Upper lobe of left lung (tissue), 6 donors: ENCODE results near the gene PTPRO. TPM values are rescaled to one million over a fixed set of nuclear protein-coding genes. Genes with fewer than 3 reads are reported as not detected.

Experiments
- ATAC-seq, 2 donors: fragments of 200-7000 bp; cut with Tn5 transposase; one replicate each; pipeline ENCODE4 v1.9.1; 2022; ENCODE audit warnings: mild to moderate bottlenecking in 2 of 2, moderate library complexity in 2 of 2; ENCODE audit not compliant: low FRiP score in 2 of 2
- DNase-seq, 2 donors: peaks; one replicate each; pipeline ENCODE4 v3.0.0-alpha.2; 2019 to 2020
- H3K27ac ChIP-seq, 4 donors: fragments of 200-600 bp; sonication (generic); one replicate each; pipeline ENCODE4 v1.5.1; 2016 to 2019
- H3K27me3 ChIP-seq, 4 donors: fragments of 200-600 bp; sonication (generic); one replicate each; pipeline ENCODE4 v1.5.1; 2017 to 2019
- H3K36me3 ChIP-seq, 4 donors: fragments of 200-600 bp; sonication (generic); one replicate each; pipeline ENCODE4 v1.5.1; 2016 to 2019
- H3K4me1 ChIP-seq, 4 donors: fragments of 200-600 bp; sonication (generic); one replicate each; pipeline ENCODE4 v1.5.1; 2018 to 2019
- H3K4me3 ChIP-seq, 4 donors: fragments of 200-600 bp; sonication (generic); one replicate each; pipeline ENCODE4 v1.5.1; 2017 to 2019; ENCODE audit warnings: mild to moderate bottlenecking in 2 of 4, moderate library complexity in 1 of 4
- H3K9me3 ChIP-seq, 4 donors: fragments of 200-600 bp; sonication (generic); one replicate each; pipeline ENCODE4 v1.5.1; 2018 to 2019
- CTCF ChIP-seq, 6 experiments: fragments of 450-650 bp in 4 of 6; fragments of 200-600 bp in 2 of 6; sonication (generic) in 2 of 6; IDR thresholded peaks; one replicate each; pipeline ENCODE4 v1.5.1; 2016 to 2019; ENCODE audit warnings: antibody characterized with exemption in 6 of 6
- EP300 ChIP-seq, 4 donors: sonication (generic); formaldehyde crosslinking; IDR thresholded peaks; one replicate each; pipeline ENCODE4 v1.5.1; 2017; ENCODE audit warnings: antibody characterized with exemption in 4 of 4, control low read depth in 2 of 4
- POLR2A ChIP-seq, 4 donors: fragments of 450-650 bp; IDR thresholded peaks; one replicate each; pipeline ENCODE4 v1.5.1; 2016 to 2017; ENCODE audit warnings: antibody characterized with exemption in 4 of 4, mild to moderate bottlenecking in 2 of 4
- POLR2AphosphoS5 ChIP-seq, 2 donors: sonication (generic); formaldehyde crosslinking; IDR thresholded peaks; one replicate each; pipeline ENCODE4 v1.5.1; 2017; ENCODE audit warnings: antibody characterized with exemption in 2 of 2
- WGBS, 2 donors: methylation state at CpG; one replicate each; pipeline ENCODE4 v1.1.5; 2017 to 2018; 5-methylcytosine and 5-hydroxymethylcytosine counted together
- total RNA-seq, 6 donors: library from RNA; depleted of rRNA in 4 of 6; stranded (reverse); fragments of >200 nt in 4 of 6; gene quantifications; one replicate each; pipeline versions ENCODE4 v1.1.0 to v1.2.1, GENCODE V29; 2016 to 2021
- donor health status: DM: no; HTN: no; CAD: no; lungs with moderate emphysema.
- donor health status: DM: no; HTN: yes; CAD: no; lungs with severe emphysema.

PTPRO gene
- total RNA-seq, 6 donors from 2014 or later: 3.6 to 19.0 (median 8.4) TPM

- Histone ChIP-seq H3K27me3 (no peaks in the 10 kb centered on the region), H3K36me3 (no peaks in the 10 kb centered on the region), H3K4me3 (no peak overlapping the region), H3K4me1 (no peaks in the 10 kb centered on the region), H3K9me3 (no peaks in the 10 kb centered on the region), H3K27ac (no peak overlapping the region)
- ATAC-seq (peak in 1 of 2 donors; percentile 77), DNase-seq (no peak)
- TF ChIP-seq POLR2AphosphoS5 (IDR thresholded peaks at IDR 0.05) (no peak), POLR2A (IDR thresholded peaks at IDR 0.05) (no peak), CTCF (IDR thresholded peaks at IDR 0.05) (no peak), EP300 (IDR thresholded peaks at IDR 0.05) (no peak)
- WGBS, 2 donors: 55 to 60% methylated on average over 9 of the region's 9 CpGs
Measured at GRCh38 chr12:15336768-15337553, 14.7 kb downstream of the PTPRO start.

GRCh38 chr12:15341371-15341770 lies 19.1 kb downstream of the PTPRO start:
- Histone ChIP-seq H3K4me1 (no peaks in the 10 kb centered on the region), H3K36me3 (no peaks in the 10 kb centered on the region), H3K9me3 (no peaks in the 10 kb centered on the region), H3K27me3 (no peaks in the 10 kb centered on the region), H3K27ac (no peak overlapping the region), H3K4me3 (no peak overlapping the region)
- DNase-seq: no peak
- TF ChIP-seq POLR2AphosphoS5 (IDR thresholded peaks at IDR 0.05): no peak
- TF ChIP-seq EP300 (IDR thresholded peaks at IDR 0.05): no peak
- no peak for TF ChIP-seq CTCF (IDR thresholded peaks at IDR 0.05)
- no peak for TF ChIP-seq POLR2A (IDR thresholded peaks at IDR 0.05)
- ATAC-seq: no peak

GRCh38 chr12:15344561-15344960 lies 22.3 kb downstream of the PTPRO start:
- H3K4me1 ChIP-seq: no peaks in the 10 kb centered on the region
- H3K9me3 ChIP-seq: no peaks in the 10 kb centered on the region
- H3K27ac ChIP-seq: no peak overlapping the region
- no peaks in the 10 kb centered on the region for H3K27me3 ChIP-seq
- 86 to 89% methylated on average over 4 of the region's 4 CpGs for WGBS, 2 donors
- H3K4me3 ChIP-seq: no peak overlapping the region
- H3K36me3 ChIP-seq: no peaks in the 10 kb centered on the region
- no peak for TF ChIP-seq POLR2AphosphoS5 (IDR thresholded peaks at IDR 0.05)
- no peak for DNase-seq
- no peak for ATAC-seq

GRCh38 chr12:15346488-15346887 lies 24.2 kb downstream of the PTPRO start:
- H3K4me1 ChIP-seq: no peaks in the 10 kb centered on the region
- no peaks in the 10 kb centered on the region for H3K9me3 ChIP-seq
- H3K36me3 ChIP-seq: no peaks in the 10 kb centered on the region
- H3K4me3 ChIP-seq: no peak overlapping the region
- TF ChIP-seq EP300 (IDR thresholded peaks at IDR 0.05) (no peak), POLR2AphosphoS5 (IDR thresholded peaks at IDR 0.05) (no peak), CTCF (IDR thresholded peaks at IDR 0.05) (no peak), POLR2A (IDR thresholded peaks at IDR 0.05) (no peak)
- H3K27ac ChIP-seq: no peak overlapping the region
- ATAC-seq: no peak
- H3K27me3 ChIP-seq: no peaks in the 10 kb centered on the region
- WGBS, 2 donors: 73 to 79% methylated on average over 3 of the region's 3 CpGs
- DNase-seq: no peak

GRCh38 chr12:15350643-15351042 lies 28.3 kb downstream of the PTPRO start:
- no peak for TF ChIP-seq EP300 (IDR thresholded peaks at IDR 0.05)
- TF ChIP-seq CTCF (IDR thresholded peaks at IDR 0.05): no peak
- no peak for TF ChIP-seq POLR2A (IDR thresholded peaks at IDR 0.05)
- TF ChIP-seq POLR2AphosphoS5 (IDR thresholded peaks at IDR 0.05): no peak
- ATAC-seq: no peak
- DNase-seq: no peak
- 71 to 88% methylated on average over 1 of the region's 1 CpG for WGBS, 2 donors
- Histone ChIP-seq H3K27me3 (no peaks in the 10 kb centered on the region), H3K4me3 (no peak overlapping the region), H3K36me3 (no peaks in the 10 kb centered on the region), H3K4me1 (no peaks in the 10 kb centered on the region), H3K9me3 (no peaks in the 10 kb centered on the region), H3K27ac (no peak overlapping the region)
